CD14-positive monocyte (primary cell): Measurements from ENCODE around the gene AEBP2. TPM values are rescaled to one million over a fixed set of nuclear protein-coding genes. Genes with fewer than 3 reads are reported as not detected.

Experiments
- DNase-seq, 3 donors: peaks; one replicate each; pipeline ENCODE4 v3.0.0-alpha.2; 2011 to 2022
- H2AFZ ChIP-seq: 2 replicates; pipeline ENCODE4 v1.6.0; 2012; ENCODE audit warnings: mild to moderate bottlenecking, low read depth, low read length, inconsistent platforms; ENCODE audit not compliant: insufficient read depth, poor library complexity, severe bottlenecking
- H3K27ac ChIP-seq, 2 donors: 1 replicate in 1 of 2; 2 replicates in 1 of 2; pipeline ENCODE4 v1.5.1; 2012 to 2013; ENCODE audit warnings: low read length in 2 of 2, control low read depth in 1 of 2, inconsistent platforms in 1 of 2, low read depth in 1 of 2, mild to moderate bottlenecking in 1 of 2
- H3K27me3 ChIP-seq, 2 donors: one replicate each; pipeline versions ENCODE4 v1.6.0 to v1.6.1; 2011 to 2013; ENCODE audit warnings: low read length in 2 of 2; ENCODE audit not compliant: control insufficient read depth in 2 of 2, insufficient read depth in 2 of 2
- H3K36me3 ChIP-seq, 2 donors: replicated peaks in 1 of 2; 1 replicate in 1 of 2; 2 replicates in 1 of 2; pipeline versions ENCODE4 v1.5.1 to v1.6.1; 2012 to 2013; ENCODE audit warnings: low read length in 2 of 2, control low read depth in 1 of 2, inconsistent platforms in 1 of 2, mild to moderate bottlenecking in 1 of 2; ENCODE audit not compliant: insufficient read depth in 2 of 2, control insufficient read depth in 1 of 2
- H3K4me1 ChIP-seq, 2 donors: 1 replicate in 1 of 2; 2 replicates in 1 of 2; pipeline versions ENCODE4 v1.5.1 to v1.6.1; 2012 to 2013; ENCODE audit warnings: low read length in 2 of 2, control low read depth in 1 of 2, inconsistent platforms in 1 of 2, mild to moderate bottlenecking in 1 of 2, moderate library complexity in 1 of 2; ENCODE audit not compliant: insufficient read depth in 2 of 2, control insufficient read depth in 1 of 2
- H3K4me2 ChIP-seq: replicated peaks from 2 replicates; pipeline ENCODE3; 2012; ENCODE audit warnings: low read length, moderate library complexity, mild to moderate bottlenecking; ENCODE audit not compliant: poor library complexity, severe bottlenecking; ENCODE audit errors: extremely low read depth
- H3K4me3 ChIP-seq, 3 experiments: fragments of 200-600 bp in 1 of 3; sonication (generic) in 1 of 3; replicated peaks in 1 of 3; 1 replicate in 2 of 3; 2 replicates in 1 of 3; pipeline ENCODE4 v1.5.1; 2011 to 2013; ENCODE audit warnings: low read length in 3 of 3, mild to moderate bottlenecking in 3 of 3, control low read depth in 2 of 3, low read depth in 2 of 3, inconsistent platforms in 1 of 3, moderate library complexity in 1 of 3
- H3K79me2 ChIP-seq: 2 replicates; pipeline ENCODE4 v1.6.0; 2012; ENCODE audit warnings: mild to moderate bottlenecking, control low read depth, inconsistent platforms, low read length, moderate library complexity; ENCODE audit not compliant: insufficient read depth
- H3K9ac ChIP-seq: 2 replicates; pipeline ENCODE4 v1.6.0; 2017; ENCODE audit warnings: low read length, mild to moderate bottlenecking; ENCODE audit not compliant: insufficient read depth, poor library complexity, severe bottlenecking
- H3K9me3 ChIP-seq, 2 donors: replicated peaks in 1 of 2; 1 replicate in 1 of 2; 2 replicates in 1 of 2; pipeline versions ENCODE4 v1.5.1 to v1.6.1; 2012 to 2013; ENCODE audit warnings: low read length in 2 of 2, control low read depth in 1 of 2; ENCODE audit not compliant: control insufficient read depth in 1 of 2, insufficient read depth in 1 of 2
- H4K20me1 ChIP-seq: 2 replicates; pipeline ENCODE4 v1.6.0; 2012; ENCODE audit warnings: mild to moderate bottlenecking, low read length, control low read depth, moderate library complexity; ENCODE audit not compliant: insufficient read depth
- H3K27ac Mint-ChIP-seq, 7 donors: one replicate each; pipeline ENCODE4 v1.8.0; 2020; ENCODE audit warnings: mild to moderate bottlenecking in 7 of 7, mixed read lengths in 7 of 7, moderate library complexity in 6 of 7, inconsistent platforms in 2 of 7
- H3K27me3 Mint-ChIP-seq, 3 donors: one replicate each; pipeline ENCODE4 v1.8.0; 2021 to 2022; ENCODE audit warnings: low read depth in 3 of 3, mild to moderate bottlenecking in 3 of 3, mixed read lengths in 3 of 3, moderate library complexity in 3 of 3, inconsistent platforms in 1 of 3
- H3K36me3 Mint-ChIP-seq, 2 donors: one replicate each; pipeline ENCODE4 v1.8.0; 2020; ENCODE audit warnings: mixed read lengths in 2 of 2, inconsistent platforms in 1 of 2, mild to moderate bottlenecking in 1 of 2
- H3K4me1 Mint-ChIP-seq: one replicate; pipeline ENCODE4 v1.8.0; 2020; ENCODE audit warnings: mild to moderate bottlenecking, mixed read lengths
- H3K4me3 Mint-ChIP-seq, 2 donors: one replicate each; pipeline ENCODE4 v1.8.0; 2020; ENCODE audit warnings: mild to moderate bottlenecking in 2 of 2, mixed read lengths in 2 of 2, moderate library complexity in 1 of 2
- H3K9me3 Mint-ChIP-seq, 7 donors: one replicate each; pipeline ENCODE4 v1.8.0; 2020 to 2022; ENCODE audit warnings: mixed read lengths in 7 of 7, mild to moderate bottlenecking in 6 of 7, moderate library complexity in 6 of 7, inconsistent platforms in 2 of 7
- CTCF ChIP-seq: fragments of 200-600 bp; IDR thresholded peaks from one replicate; pipeline ENCODE4 v1.8.0; 2022; ENCODE audit warnings: antibody characterized with exemption, mild to moderate bottlenecking
- WGBS: methylation state at CpG from one replicate; pipeline ENCODE4 v1.1.5; 2013; ENCODE audit warnings: missing lambda C conversion rate; ENCODE audit not compliant: insufficient coverage; 5-methylcytosine and 5-hydroxymethylcytosine counted together
- intact Hi-C, 2 donors: fragments of 100-400 bp; cut with micrococcal nuclease; formaldehyde crosslinking; loops; one replicate each; pipeline versions ENCODE4 v1.15.0 to v1.15.1; 2023
- polyA plus RNA-seq, 3 donors: library from polyadenylated mRNA; depleted of rRNA in 1 of 3; unstranded in 2 of 3; stranded (reverse) in 1 of 3; fragments of 300-500 nt in 2 of 3; fragments of >200 nt in 1 of 3; fragmentation: Illumina TruSeq in 2 of 3; gene quantifications; 1 replicate in 2 of 3; 2 replicates in 1 of 3; pipeline ENCODE4 v1.2.3, GENCODE V29; 2012 to 2021

The AEBP2 gene
- polyA plus RNA-seq, 3 donors: 3.0 to 8.0 (median 4.4) TPM

- no peak overlapping the region for H3K4me3 Mint-ChIP-seq
- DNase-seq: no peak
- TF ChIP-seq CTCF: no peak
- H3K36me3 ChIP-seq: no peaks in the 10 kb centered on the region
- no peak overlapping the region for H2AFZ ChIP-seq
- H3K27me3 ChIP-seq: no peaks in the 10 kb centered on the region
- H3K36me3 Mint-ChIP-seq: no peaks in the 10 kb centered on the region
- WGBS: 90% methylated on average over 6 of the region's 16 CpGs
- H3K9me3 ChIP-seq: peaks cover 0 to 21% of the 10 kb centered on the region in 2 donors
- H3K27ac ChIP-seq: no peak overlapping the region
- no peaks in the 10 kb centered on the region for H3K79me2 ChIP-seq
- no peak overlapping the region for H3K9ac ChIP-seq
- no peak overlapping the region for H3K27ac Mint-ChIP-seq
- intact Hi-C loops: no loop called here
- H3K4me1 ChIP-seq: no peaks in the 10 kb centered on the region
- H3K27me3 Mint-ChIP-seq: peaks cover 0 to 2% (median 0%) of the 10 kb centered on the region in 3 donors
- H4K20me1 ChIP-seq: no peaks in the 10 kb centered on the region
- H3K4me1 Mint-ChIP-seq: no peaks in the 10 kb centered on the region
- peaks cover 5 to 28% (median 18%) of the 10 kb centered on the region in 7 donors for H3K9me3 Mint-ChIP-seq
- H3K4me2 ChIP-seq: no peak overlapping the region
- no peak overlapping the region for H3K4me3 ChIP-seq
Observed at GRCh38 chr12:19404242-19404880, 34.9 kb upstream of the AEBP2 start.

- Histone ChIP-seq H2AFZ (no peak overlapping the region), H3K27me3 (no peaks in the 10 kb centered on the region), H3K4me3 (no peak overlapping the region), H3K79me2 (no peaks in the 10 kb centered on the region), H3K9ac (no peak overlapping the region), H3K9me3 (peaks cover 0 to 12% of the 10 kb centered on the region in 2 donors), H4K20me1 (no peaks in the 10 kb centered on the region), H3K4me1 (no peaks in the 10 kb centered on the region), H3K27ac (no peak overlapping the region), H3K36me3 (no peaks in the 10 kb centered on the region), H3K4me2 (no peak overlapping the region)
- no peaks in the 10 kb centered on the region for H3K36me3 Mint-ChIP-seq
- no peaks in the 10 kb centered on the region for H3K4me1 Mint-ChIP-seq
- peaks cover 0 to 2% (median 0%) of the 10 kb centered on the region in 3 donors for H3K27me3 Mint-ChIP-seq
- no CpG with 5 or more reads among the region's 3 CpGs for WGBS
- no peak overlapping the region for H3K4me3 Mint-ChIP-seq
- no peak for TF ChIP-seq CTCF
- H3K27ac Mint-ChIP-seq: no peak overlapping the region
- no peak for DNase-seq
- H3K9me3 Mint-ChIP-seq: peaks cover 0 to 25% (median 11%) of the 10 kb centered on the region in 7 donors
- intact Hi-C loops: no loop called here
Observed at GRCh38 chr12:19409376-19409775, 29.9 kb upstream of the AEBP2 start.
